Measurements from ENCODE around the gene LATS2. TPM values are rescaled to one million over a fixed set of nuclear protein-coding genes. Genes with fewer than 3 reads are reported as not detected.

The LATS2 gene
- total RNA-seq, 1 donor from 2014 or later: 49.0 TPM

- H3K36me3 ChIP-seq: no peaks in the 10 kb centered on the region
- no peak overlapping the region for H3K4me3 ChIP-seq
- no peak for DNase-seq (ENCODE audit: low spot score in 2 of 2)
- no peaks in the 10 kb centered on the region for H3K27me3 ChIP-seq
- intact Hi-C loops (cut with DNase I): loop anchor here (5.0 to 10.0 kb wide), 2 partner anchors 211 to 738 kb away; no protein-coding TSS in a partner anchor
- H3K9me3 ChIP-seq: no peaks in the 10 kb centered on the region
- H3K27ac ChIP-seq: no peak overlapping the region
- TF ChIP-seq CTCF (IDR thresholded peaks at IDR 0.05): no peak
- H3K4me1 ChIP-seq: no peaks in the 10 kb centered on the region
Observed at GRCh38 chr13:20923272-20923671, 138.1 kb downstream of the LATS2 start.

Other genes starting within 250 kb of the LATS2 start
- 5.1 TPM for gene XPO4, start 158.8 kb downstream of the LATS2 start, total RNA-seq
- gene SAP18, start 78.5 kb upstream of the LATS2 start, total RNA-seq: 46.7 TPM
- gene SKA3, start 115.0 kb upstream of the LATS2 start, total RNA-seq: not detected
- 36.7 TPM for gene MRPL57, start 115.1 kb upstream of the LATS2 start, total RNA-seq

All from ascending aorta (tissue), 2 donors.